ENCODE results near the gene HOXC9.

DNA sequence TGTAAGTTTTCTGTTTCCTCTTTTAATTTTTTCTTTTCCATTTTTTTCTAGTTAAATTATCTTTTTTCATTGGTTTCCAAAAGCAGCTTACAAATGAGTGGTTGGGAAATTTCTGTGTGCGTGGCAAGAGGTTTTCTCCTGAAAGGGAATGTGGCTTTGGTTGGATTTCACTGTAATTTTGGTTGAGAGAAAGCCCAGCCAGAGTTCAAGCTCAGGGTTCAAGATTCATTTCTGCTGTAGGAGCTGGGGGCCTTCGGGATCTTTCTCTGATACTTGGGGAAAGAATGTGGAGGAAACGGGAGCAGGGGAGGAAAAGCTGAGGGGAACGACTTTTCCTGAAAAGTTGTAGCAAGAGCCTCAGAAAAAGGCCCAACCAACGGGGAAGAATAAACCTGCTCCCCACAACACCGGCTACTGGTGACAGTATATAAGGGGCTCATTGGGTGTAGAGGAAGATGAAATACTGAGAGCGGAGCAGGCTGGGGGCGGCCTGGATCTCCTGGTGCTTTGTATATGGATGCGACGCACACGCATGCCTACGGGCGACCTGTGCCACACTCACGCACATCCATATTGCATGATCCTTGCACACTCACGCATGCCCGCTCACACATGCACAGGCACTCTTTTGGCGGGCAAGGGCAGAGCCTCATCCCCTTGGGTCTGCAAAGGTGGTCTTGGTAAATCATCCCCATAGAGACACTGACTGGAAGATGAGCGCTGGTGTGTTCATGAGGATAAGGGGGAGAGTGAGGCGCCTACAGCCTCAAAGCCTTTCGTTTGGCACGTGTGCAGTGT, 13.1 kb upstream of the HOXC9 start:
- TF ChIP-seq POLR2AphosphoS5 (IDR thresholded peaks at IDR 0.05; ENCODE audit: low read depth, low read length) (no peak), SIN3A (IDR thresholded peaks at IDR 0.05; ENCODE audit: borderline replicate concordance, insufficient read depth, low read length) (no peak)

Data from PFSK-1 (cell line).